HG03064 (cell line): ENCODE measurements around the gene NIT2.
"Not testable (repeated sequence)": the region's sequence is repeated elsewhere in the genome, so short reads cannot be mapped to it uniquely, and the experiment has no call there.

Experiments used
- ATAC-seq: cut with Tn5 transposase; IDR thresholded peaks from one replicate; pipeline ENCODE4 v1.9.1; 2021; ENCODE audit warnings: low read depth; ENCODE audit not compliant: unreplicated experiment

Gene NIT2

DNA sequence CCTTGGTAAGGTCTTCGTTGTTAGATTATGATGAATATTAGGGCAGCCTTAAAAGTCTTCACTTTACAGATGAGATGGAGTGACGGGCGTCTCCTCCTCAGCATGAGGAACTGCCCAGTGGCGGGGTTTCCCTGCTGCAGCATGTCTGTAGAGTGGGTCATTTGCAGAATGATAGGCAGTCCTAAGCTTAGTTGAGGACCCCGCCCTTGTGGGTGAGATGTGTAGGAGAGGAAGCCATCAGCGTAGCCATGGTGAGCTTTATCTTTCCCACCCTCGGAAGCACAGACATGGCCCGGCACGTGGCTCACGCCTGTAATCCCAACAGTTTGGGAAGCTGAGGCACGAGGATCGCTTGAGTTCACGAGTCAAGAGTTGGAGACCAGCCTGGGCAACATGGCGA, 877 bp downstream of the NIT2 start:
- peak; percentile 26 for ATAC-seq

DNA sequence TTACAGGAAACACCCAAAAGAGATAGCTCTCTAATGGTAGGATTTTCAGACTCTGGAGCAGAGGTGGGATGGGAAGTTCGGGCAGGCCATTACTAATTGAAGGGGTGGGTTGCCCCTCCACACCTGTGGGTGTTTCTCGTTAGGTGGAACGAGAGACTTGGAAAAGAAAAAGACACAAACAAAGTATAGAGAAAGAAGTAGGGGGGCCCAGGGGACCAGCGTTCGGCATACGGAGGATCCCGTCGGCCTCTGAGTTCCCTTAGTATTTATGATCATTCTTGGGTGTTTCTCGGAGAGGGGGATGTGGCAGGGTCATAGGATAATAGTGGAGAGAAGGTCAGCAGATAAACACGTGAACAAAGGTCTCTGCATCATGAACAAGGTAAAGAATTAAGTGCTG, 1.7 kb downstream of the NIT2 start:
- not testable (repeated sequence) for ATAC-seq

DNA sequence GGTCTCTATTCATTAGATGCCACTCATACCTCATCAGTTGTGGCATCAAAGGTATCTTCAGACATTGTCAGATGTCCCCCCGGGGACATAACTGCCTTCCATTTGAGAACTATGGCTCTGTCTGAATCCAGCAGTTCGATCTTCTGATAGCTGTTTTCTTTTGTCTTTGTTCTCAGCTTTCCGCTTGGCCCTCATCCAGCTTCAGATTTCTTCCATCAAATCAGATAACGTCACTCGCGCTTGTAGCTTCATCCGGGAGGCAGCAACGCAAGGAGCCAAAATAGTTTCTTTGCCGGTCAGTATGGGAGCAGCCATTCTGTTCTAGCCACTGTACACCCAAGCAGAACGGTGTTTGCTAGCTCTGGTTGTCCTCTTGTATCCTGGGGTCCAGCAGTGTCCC, 4.4 kb downstream of the NIT2 start:
- no peak for ATAC-seq

DNA sequence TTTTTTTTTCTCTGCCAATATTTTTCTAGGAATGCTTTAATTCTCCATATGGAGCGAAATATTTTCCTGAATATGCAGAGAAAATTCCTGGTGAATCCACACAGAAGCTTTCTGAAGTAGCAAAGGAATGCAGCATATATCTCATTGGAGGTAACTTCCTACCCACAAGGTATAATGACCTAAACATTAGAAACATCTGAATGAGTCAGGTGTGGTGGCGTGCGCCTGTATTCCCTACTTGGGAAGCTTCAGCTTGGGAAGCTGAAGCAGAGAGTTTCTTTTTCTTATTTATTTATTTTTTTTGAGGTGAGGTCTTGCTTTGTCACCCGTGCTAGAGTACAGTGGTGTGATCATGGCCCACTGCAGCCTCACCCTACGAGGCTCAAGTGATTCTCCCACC, 5.2 kb downstream of the NIT2 start:
- no peak for ATAC-seq

DNA sequence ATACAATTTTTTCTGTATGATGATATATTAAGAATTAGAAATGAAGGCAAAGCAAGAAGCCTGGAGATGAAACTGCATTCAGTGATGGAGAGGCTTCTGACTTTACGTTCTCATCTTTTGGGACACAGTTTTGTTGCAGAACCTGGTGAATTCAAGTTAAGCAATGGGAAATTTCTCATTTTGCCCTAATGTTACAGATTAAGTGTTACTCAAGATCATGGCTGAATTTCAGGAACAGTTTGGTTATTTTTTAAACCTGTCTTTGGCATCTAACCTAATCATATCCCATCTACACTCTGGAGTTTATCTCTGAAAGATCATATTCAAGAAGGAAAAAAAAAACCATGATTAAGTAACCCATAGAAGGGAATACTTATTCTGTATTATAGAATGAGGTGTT, 6.0 kb downstream of the NIT2 start:
- ATAC-seq, result no peak

DNA sequence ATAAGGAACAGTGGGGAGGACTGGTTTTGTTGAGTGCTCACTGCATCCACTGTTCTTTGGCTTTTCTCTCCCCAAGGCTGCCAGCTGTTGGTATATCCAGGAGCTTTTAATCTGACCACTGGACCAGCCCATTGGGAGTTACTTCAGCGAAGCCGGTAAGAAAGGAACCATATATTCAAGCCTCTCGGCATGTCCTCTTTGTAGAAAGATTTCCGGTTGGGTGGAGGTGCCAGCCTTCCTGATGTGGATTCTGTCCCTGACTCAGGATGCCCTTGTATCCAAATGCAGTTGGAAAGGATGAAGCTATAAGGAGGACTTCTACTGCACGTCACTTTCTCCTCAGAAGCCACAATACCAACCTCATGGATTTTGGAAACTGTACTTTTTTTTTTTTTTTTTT, 14.2 kb downstream of the NIT2 start:
- no peak for ATAC-seq

DNA sequence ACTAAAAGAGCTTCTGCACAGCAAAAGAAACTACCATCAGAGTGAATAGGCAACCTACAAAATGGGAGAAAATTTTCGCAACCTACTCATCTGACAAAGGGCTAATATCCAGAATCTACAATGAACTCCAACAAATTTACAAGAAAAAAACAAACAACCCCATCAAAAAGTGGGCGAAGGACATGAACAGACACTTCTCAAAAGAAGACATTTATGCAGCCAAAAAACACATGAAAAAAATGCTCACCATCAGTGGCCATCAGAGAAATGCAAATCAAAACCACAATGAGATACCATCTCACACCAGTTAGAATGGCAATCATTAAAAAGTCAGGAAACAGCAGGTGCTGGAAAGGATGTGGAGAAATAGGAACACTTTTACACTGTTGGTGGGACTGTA, 17.2 kb downstream of the NIT2 start:
- not testable (repeated sequence) for ATAC-seq

DNA sequence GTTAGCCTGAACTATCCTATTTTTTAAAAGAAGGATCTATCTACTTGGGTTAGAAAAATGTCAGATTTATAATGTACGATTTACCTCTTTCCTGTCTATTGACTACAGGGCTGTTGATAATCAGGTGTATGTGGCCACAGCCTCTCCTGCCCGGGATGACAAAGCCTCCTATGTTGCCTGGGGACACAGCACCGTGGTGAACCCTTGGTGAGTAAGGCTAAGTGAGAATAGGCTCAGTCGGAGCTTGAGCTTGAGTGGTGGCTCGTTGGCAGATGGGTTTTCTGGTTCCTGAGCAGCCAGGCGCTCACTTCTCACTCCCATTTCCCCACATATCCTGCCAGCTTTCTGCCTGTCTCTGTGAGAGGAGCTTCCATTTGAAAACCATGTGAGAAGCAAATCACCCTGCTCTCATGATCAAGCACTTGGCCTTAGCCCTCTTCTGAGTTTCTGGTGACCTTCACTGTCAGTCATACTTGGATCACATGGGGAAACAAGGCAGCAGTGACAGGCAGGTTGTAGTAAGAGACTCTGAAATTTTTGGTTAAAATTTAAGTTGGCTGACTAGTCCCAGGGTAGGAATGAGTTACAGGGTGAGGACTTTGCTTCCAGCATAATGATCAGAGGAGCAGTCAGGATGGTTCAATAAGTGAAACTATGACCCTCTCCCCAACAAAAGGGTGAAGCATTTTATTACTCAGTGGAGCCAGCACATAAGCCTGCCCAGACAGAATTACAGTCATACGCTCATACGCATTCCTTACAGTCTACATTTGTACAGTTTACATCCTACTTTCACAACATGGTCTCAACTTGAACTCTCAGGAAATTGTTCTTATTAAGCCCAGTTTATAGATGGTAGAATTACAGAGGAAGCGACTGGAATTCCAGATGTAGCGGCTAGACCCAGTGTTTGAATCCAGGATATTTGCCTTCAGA, 18.0 kb downstream of the NIT2 start:
- no peak for ATAC-seq

DNA sequence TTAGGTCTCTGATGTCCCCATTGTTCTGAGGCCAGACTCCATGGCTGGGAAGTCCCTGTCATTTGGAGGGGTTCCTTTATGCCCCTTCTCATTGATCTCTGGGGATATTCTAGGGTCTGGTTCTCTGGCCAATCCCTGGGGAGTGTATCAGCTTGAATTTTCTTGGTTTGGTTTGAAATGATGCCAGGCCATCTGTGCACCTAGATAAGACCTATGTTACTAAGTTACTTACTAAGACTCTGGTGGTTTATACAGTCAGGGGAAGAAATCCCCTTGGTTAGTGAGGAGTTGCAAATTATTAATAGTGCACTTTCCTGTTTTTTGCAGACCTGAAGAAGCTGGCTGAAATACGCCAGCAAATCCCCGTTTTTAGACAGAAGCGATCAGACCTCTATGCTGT, 20.3 kb downstream of the NIT2 start:
- ATAC-seq, result peak; percentile 62

DNA sequence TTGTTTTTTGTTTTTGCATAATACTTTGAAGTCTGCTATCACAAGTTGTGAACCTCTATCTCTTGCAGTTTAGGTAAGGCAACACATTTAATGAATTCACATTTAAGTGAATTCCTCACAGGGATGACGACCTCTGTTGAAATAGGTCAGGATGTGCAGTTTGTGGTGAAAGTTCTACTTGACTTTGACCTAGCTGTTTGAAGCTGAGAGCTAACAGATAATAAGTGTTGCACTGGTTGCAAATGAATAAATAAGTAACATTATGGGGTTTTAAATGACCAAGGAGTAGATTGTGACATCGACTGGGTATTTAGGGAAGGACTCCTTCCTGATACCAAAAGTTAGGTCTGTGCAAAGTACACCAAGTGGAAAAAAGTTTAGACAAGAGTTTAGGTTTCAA, 23.9 kb downstream of the NIT2 start:
- ATAC-seq, result no peak

DNA sequence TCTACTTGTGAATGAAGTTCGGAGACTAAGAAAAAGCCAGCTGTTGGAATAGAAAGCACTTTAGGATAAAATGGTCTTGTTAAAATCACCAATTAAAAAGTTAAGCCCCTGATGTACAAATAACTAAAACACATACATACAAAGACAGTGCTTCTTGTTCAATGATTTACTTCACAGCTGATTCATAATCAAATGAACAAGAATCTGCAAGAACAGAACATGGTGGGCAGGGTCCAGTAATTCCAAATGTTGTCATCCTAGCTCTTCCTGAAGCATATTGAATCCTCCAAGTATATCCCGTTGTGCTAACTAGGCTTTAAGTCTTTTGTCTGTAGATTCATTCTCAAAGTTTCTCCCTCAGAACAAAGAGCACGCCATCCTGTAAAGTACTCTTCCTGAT, 24.5 kb downstream of the NIT2 start:
- ATAC-seq, result no peak

DNA sequence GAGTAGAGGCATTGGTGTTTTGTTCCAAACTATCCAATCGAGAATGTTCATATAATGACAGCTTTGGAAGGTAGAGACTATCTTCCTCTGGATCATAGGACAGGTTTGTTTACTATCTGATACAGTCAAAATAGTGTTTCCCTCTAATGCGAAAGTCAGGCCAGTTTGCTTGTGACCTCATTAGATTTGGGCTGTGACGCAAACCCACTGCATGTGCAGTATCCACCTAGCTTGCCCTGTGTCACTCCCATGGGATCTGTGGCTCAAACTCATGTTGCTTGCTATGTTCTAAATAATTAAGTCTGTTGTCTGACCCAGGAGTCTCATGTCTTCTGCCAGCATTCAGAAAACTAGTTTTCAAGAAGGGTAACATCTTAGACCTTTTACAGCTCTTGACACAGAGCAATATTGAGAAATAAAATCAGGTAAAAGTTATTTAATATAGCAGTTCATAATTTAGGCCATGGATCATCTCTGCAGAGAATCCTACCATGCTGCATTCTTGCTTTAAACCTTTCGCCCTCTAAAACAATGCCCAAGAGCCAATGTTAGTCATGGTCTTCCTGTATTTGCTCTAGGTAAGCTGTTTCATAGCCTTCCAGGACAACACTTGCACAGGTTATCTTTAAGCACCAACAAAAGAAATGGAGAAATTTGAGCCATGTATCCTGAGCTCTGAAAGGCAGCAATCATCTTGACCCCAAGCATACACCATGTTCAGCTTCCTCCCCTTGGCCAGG, 26.4 kb downstream of the NIT2 start:
- ATAC-seq, result no peak

DNA sequence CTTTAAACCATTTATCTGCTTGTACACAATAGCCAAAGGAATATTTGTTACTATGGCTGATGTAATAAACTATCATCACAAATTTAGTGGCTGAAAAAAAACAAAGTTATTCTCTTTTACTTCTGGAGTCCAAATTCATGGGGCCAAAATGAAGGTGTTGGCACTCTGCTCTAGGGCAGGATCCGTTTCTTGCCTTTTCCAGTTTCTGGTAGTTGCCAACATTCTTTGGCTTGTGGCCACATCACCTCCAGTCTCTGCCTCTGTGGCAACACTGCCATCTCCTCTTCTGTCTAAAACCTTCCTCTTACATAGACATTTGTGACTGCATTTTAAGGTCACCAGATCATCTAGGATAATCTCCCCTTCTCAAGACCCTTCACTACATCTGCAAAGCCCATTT, 27.3 kb downstream of the NIT2 start:
- ATAC-seq, result no peak

DNA sequence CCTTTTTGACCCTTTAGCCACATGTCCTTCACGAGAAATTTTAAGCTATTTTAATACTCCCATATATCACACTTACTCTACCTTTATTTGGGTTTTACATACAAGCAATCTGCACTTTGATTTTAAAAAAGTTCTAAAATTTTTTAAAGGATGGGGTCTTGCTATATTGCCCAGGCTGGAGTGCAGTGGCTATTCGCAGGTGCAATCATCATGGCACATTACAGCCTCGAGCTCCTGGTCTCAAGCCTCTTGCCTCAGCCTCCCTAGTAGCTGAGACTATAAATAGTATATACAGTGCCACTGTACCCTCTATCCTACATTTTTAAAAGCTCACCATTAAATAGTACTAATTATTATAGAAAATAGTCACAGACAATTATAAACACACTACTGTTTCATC, 29.9 kb downstream of the NIT2 start:
- ATAC-seq, result no peak

DNA sequence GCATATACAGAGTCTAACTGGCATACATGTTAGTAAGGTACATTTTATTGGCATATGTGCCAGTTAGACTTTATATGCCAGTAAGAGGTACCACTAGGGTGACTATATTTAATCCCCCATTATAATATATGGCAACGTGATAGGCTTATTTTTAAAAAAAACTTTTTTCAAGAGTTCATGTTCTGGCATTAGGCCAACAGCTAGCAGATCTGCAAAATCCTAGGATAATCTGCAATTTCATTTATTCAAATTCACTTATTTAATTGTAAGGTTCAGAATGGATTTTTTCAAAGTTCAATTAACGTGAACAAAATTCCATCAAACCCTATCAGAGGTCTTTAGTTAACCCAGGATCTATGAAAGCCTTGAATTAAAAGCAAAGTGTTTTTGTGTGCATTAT, 31.9 kb downstream of the NIT2 start:
- ATAC-seq, result no peak

DNA sequence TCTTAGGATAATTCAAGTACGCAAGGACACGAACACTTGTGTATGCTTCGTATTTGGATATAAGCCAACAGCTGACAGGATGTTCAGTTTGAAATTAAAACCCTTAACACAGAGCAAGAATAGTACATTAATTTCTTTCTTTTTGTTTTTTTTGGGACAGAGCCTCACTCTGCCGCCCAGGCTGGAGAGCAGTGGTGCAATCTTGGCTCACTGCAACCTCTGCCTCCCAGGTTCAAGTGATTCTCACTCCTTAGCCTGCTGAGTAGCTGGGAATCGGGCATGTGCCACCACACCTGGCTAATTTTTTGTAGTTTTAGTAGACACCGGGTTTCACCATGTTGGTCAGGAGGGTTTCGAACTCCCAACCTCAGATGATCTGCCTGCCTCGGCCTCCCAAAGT, 33.9 kb downstream of the NIT2 start:
- ATAC-seq, result no peak

DNA sequence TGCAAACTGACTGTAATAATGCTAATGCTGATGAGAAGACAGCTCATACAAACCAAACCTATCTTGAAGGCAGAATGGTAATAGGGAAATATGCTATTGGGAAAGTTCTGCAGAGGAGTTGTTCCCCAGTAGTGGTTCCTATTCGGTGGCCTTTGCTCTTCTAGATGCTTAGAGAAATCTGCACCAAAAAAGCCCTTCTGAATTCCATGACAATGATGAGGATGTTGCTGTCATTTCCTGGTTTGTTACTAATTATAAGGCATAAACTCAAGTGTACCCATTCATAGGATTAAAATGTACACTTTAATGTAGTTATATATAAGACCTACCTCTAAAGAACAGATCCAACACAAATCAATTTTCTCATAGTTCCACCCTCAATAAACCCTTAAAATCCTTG, 36.2 kb downstream of the NIT2 start:
- ATAC-seq, result no peak

DNA sequence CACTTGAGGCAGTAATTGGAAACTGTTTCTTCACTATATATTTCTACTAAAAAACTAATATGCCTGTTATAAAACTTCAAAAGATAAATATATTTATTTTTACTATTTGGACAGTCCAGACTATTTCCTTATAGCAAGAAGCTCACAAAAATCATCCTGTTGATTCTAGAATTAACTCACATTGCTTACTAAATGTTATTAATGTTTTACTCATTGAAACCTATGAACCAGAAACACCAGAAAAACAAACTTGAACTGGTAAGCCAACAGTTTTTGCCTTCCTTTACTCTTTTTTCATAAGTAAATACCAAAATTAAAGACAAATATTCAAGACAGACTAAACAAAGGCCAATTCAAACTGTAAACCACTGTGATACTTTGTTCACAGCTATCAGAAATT, 40.0 kb downstream of the NIT2 start:
- ATAC-seq, result no peak

DNA sequence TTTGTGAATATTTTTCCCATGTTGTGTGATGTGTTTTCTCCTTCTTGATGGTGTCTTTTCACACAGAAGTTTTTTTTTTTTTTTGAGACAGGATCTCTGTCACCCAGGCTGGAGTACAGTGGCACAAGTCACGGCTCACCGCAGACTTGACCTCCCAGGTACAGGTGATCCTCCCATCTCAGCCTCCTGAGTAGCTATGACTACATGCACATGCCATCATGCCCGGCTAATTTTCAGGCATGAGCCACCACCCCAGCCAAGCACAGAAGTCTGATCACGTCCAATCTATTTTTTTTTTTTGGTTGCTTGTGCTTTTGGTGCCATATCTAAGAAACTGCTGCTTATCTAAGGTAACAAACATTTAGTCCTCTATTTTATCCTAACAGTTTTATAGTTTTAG, 41.7 kb downstream of the NIT2 start:
- no peak for ATAC-seq

DNA sequence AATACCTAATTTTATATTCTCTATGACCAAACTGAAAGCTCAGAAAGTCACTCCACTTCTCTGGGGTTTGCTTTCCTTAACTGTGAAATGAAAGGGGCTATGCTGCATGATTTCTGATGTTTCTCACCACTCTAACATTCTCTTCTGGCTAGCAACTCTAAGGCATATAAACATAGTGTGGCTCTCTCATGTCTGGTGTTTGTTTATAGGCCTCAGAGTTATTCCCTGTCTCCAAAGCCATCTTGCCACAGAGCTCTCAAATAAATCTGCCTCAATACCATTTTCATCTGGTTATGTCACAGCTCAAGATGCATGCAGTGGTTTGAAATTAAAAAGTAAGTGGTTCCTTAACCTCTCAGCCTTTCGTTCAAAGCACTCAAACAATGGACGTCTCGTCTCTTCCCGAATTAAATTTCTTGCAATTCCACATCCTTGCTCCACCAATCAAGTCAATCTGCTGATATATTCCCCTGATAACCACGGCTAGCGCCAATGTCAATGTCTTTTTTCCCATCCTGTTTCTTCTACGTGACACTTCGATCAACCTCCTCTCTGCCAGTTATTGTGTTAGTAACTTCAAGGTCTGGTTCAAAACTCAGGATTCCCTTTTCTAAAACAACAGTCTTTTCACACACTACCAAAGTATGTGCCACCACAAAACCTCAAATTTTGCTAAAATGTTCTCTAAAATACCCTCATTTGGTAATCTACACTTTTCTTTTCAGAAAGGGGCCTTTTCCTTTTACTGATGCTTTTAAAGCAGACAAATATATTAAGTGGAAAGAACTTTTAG, 50.4 kb downstream of the NIT2 start:
- ATAC-seq, result no peak

DNA sequence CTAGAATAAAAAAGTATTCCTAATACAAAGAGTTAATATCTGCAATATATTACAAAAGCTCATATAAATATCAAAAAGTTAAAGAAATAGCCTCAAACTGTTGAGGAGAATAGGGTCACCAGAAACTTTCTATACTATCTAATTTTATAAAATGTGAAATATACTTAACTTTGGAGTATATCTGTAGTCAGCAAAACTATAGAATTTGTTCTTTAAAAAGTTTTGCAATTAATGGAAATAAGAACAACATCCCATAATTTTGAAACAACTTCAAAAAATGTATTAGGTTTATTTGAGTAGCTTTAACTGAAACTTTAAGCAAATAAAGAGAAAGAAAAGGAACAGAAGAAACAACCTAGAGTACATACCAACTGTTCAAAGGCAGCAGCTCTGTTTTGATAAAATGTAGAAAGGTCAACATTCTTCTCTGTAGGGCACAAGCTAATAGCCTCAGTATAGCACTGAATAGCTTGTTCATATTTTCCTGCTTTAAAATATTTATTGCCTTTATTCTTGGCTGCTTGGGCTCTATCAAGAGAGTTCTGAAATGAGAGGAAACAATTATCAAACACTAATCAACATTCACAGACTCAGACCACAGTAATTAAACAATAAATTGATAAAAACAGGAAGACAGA, 52.0 kb downstream of the NIT2 start:
- ATAC-seq, result no peak
